ENCODE measurements around the gene CTAGE9. TPM values are rescaled to one million over a fixed set of nuclear protein-coding genes. Genes with fewer than 3 reads are reported as not detected.
"Not testable (repeated sequence)": the region's sequence is repeated elsewhere in the genome, so short reads cannot be mapped to it uniquely, and the experiment has no call there.

CTAGE9 gene
- total RNA-seq, 2 experiments from 2014 or later: not detected

DNA sequence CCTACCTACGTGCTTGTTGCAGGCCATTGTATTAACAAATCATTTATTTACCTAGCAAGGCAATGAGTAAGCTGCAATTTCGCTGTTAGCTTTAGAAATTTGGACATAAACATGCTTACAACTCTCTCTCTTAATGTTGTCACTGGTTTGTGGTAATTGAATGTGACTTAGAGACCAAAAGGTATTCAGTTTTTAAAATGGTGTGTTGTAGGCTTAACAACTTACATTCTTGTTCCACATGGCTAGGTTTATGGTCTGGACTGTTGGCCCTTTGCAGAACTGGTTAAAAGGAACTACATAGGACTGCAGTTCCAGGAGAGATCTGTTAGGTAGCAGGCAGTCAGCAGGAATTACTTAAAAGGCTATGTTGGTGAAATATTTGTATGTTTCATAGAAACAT lies 10.3 kb upstream of the CTAGE9 start:
- DNase-seq: no peak
- Mint-ChIP-seq H3K9me3 (no peaks in the 10 kb centered on the region), H3K36me3 (ENCODE audit: low read depth) (no peaks in the 10 kb centered on the region), H3K27ac (no peak overlapping the region), H3K27me3 (ENCODE audit: low read depth) (no peaks in the 10 kb centered on the region), H3K4me1 (ENCODE audit: low read depth) (no peaks in the 10 kb centered on the region), H3K4me3 (no peak overlapping the region)
- CTCF ChIA-PET: interaction anchor here (1.9 kb wide), 1 partner anchor 26 kb away, joined by 4 read pairs; no protein-coding TSS in a partner anchor
- intact Hi-C loops (cut with micrococcal nuclease): no loop called here

DNA sequence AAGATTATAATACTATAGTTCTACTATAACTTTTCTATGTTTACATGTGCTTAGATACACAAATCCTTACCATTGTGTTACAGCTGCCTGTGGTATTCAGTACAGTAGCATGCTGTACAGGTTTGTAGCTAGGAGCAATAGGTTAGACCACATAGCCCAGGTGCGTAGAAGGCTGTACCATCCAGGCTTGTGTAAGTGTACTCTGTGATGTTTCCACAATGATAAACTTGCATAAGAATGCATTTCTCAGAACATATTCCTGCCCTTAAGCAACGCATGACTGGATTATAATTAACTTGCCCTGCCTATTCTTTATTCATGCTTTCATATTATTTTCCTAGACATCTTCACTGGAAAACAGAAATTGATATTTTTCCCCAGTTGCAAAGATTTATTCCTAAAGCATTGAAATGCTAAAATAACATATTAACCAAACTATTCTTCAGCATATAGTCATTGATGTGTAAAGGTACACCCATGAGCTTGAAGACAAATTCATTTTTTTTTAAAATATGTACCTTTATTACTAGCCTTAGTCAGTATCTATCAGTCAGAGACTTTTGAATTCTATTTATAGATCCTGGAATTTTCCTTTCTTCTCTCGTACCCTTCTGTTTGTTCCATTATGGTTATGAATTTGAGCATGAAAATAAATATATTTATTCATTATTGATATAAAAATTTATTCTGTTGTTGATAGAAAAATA lies 7.2 kb upstream of the CTAGE9 start:
- no peaks in the 10 kb centered on the region for H3K27me3 Mint-ChIP-seq (ENCODE audit: low read depth)

DNA sequence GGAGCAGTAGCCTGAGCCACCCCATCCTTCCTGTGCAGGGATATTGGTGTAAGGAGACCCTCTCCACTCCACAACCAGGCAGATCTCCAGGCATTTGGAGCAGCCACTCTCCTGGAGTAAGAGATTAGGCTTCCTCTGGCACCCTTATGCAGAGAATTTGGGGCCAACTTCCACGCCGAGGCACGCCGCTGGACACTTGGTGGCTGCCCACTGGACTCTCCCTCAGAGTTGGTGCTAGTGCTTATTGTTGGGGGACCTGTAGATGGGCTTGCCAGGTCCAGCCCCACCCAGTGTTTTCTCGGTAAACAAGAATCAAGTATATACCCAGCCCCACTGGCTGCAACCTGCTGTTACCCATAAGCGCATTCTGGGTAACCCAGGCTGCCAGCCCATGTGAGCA lies 4.8 kb upstream of the CTAGE9 start:
- H3K27ac Mint-ChIP-seq; H3K4me3 Mint-ChIP-seq; H3K4me1 Mint-ChIP-seq (ENCODE audit: low read depth); H3K27me3 Mint-ChIP-seq (ENCODE audit: low read depth); H3K9me3 Mint-ChIP-seq; intact Hi-C loops (cut with micrococcal nuclease); H3K36me3 Mint-ChIP-seq (ENCODE audit: low read depth); DNase-seq: not testable (repeated sequence)
- CTCF ChIA-PET: interaction anchor here (1.3 kb wide), 1 partner anchor 20 kb away, joined by 4 read pairs; no protein-coding TSS in a partner anchor

More for the DNA sequence above, 7.2 kb upstream of the CTAGE9 start:
- H3K4me3 Mint-ChIP-seq: no peak overlapping the region
- no peaks in the 10 kb centered on the region for H3K4me1 Mint-ChIP-seq (ENCODE audit: low read depth)
- CTCF ChIA-PET: no interaction called here
- intact Hi-C loops (cut with micrococcal nuclease): no loop called here
- DNase-seq: no peak
- no peaks in the 10 kb centered on the region for H3K36me3 Mint-ChIP-seq (ENCODE audit: low read depth)
- no peaks in the 10 kb centered on the region for H3K9me3 Mint-ChIP-seq
- H3K27ac Mint-ChIP-seq: no peak overlapping the region

DNA sequence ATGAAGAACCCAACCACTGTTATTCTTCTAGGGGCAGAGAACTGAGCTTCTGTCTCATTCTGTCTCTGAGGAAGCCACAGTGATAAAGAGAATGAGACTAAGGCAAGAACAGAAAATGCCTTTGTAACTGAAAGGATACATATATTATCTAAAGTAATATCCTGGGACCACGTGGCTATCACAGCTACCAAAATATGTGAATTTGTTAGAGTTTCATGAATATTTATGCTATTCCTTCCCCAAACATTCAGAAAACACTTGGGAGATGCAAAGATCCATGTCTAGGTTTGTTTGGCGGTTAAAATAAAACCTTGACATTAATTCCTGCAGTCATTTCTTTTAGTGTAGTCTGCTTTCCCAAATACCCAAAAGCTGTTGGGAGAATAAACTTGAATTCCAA lies 6.9 kb downstream of the CTAGE9 start:
- H3K4me1 Mint-ChIP-seq (ENCODE audit: low read depth); H3K27me3 Mint-ChIP-seq (ENCODE audit: low read depth); H3K4me3 Mint-ChIP-seq; DNase-seq; H3K27ac Mint-ChIP-seq; intact Hi-C loops (cut with micrococcal nuclease); H3K36me3 Mint-ChIP-seq (ENCODE audit: low read depth); CTCF ChIA-PET; H3K9me3 Mint-ChIP-seq: not testable (repeated sequence)

DNA sequence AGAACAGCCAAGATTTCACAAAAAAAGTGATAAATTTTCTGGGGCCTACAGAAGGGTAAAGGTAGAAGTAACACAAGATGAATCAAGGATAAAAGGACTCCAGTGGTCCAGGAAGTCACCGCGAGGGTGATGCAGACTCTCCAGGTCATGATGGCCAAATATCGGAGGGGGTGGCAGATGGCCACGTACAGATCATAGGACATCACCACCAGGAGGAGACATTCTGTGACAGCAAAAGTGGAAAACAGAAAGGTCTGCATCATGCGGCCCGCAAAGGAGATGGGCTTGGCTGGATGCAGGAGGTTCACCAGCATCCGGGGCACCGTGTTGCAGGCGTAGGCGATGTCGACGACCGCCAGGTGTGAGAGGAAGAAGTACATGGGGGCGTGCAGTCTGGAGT lies 10.0 kb downstream of the CTAGE9 start:
- H3K4me3 Mint-ChIP-seq; intact Hi-C loops (cut with micrococcal nuclease); DNase-seq; CTCF ChIA-PET; H3K27ac Mint-ChIP-seq; H3K9me3 Mint-ChIP-seq; H3K36me3 Mint-ChIP-seq (ENCODE audit: low read depth); H3K27me3 Mint-ChIP-seq (ENCODE audit: low read depth); H3K4me1 Mint-ChIP-seq (ENCODE audit: low read depth): not testable (repeated sequence)

DNA sequence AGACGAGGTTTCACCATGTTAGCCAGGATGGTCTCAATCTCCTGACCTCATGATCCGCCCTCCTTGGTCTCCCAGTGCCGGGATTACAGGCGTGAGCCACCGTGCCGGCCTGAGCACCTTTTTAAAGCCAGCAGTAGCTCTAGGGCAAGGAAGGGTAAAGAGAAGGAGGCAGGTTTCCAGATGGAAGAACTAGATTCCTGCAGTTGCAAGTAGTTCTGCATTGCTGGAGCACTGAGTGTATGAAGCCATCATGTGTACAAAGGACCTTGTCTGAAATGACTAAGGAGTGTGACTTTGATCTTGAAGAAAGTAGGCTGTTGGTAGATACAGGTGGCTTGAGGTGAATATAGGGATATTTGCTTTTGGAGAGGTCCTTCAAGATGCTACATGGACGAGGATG lies 13.9 kb downstream of the CTAGE9 start:
- no peaks in the 10 kb centered on the region for H3K36me3 Mint-ChIP-seq (ENCODE audit: low read depth)
- no peaks in the 10 kb centered on the region for H3K27me3 Mint-ChIP-seq (ENCODE audit: low read depth)
- H3K27ac Mint-ChIP-seq: no peak overlapping the region
- intact Hi-C loops (cut with micrococcal nuclease): no loop called here
- no peak overlapping the region for H3K4me3 Mint-ChIP-seq
- no peaks in the 10 kb centered on the region for H3K9me3 Mint-ChIP-seq
- CTCF ChIA-PET: interaction anchor here (2.3 kb wide), 1 partner anchor 213 kb away, joined by 19 read pairs; no protein-coding TSS in a partner anchor
- DNase-seq: no peak
- H3K4me1 Mint-ChIP-seq (ENCODE audit: low read depth): no peaks in the 10 kb centered on the region

DNA sequence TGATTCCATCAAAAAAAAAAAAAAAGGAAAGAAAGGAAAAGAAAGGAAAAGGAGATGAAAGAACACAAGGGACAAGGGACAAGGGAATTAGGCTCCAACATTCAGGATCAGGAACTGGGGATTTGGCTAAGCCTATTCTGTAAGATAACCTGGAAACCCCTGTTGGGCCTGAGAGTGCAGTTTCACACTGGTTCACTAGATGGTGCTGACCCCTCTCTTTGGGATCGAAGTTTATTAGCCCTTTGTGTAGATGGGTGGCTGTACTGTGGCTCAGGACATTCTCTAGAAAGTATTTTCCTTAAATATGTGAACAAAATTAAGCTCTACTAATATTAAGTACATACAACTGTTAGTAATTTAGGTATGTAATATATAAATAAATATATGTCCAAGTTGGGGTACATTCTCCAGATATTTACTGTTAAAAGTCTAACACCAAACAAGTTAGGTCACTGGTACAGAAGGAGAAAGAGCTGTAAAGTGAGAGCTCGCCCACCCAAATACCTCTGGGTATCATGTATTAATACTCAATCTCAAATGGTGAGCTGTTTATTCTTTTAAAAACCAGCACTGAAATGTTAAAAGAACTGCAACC lies 15.9 kb downstream of the CTAGE9 start:
- no peak overlapping the region for H3K4me3 Mint-ChIP-seq
- no peaks in the 10 kb centered on the region for H3K9me3 Mint-ChIP-seq
- CTCF ChIA-PET: interaction anchor here (0.6 to 2.3 kb wide), 15 partner anchors 14 to 578 kb away, joined by 3 to 19 read pairs (median 4); no protein-coding TSS in a partner anchor
- intact Hi-C loops (cut with micrococcal nuclease): no loop called here
- DNase-seq: peak; percentile 44
- H3K27me3 Mint-ChIP-seq (ENCODE audit: low read depth): no peaks in the 10 kb centered on the region
- no peaks in the 10 kb centered on the region for H3K4me1 Mint-ChIP-seq (ENCODE audit: low read depth)
- no peak overlapping the region for H3K27ac Mint-ChIP-seq
- H3K36me3 Mint-ChIP-seq (ENCODE audit: low read depth): no peaks in the 10 kb centered on the region

DNA sequence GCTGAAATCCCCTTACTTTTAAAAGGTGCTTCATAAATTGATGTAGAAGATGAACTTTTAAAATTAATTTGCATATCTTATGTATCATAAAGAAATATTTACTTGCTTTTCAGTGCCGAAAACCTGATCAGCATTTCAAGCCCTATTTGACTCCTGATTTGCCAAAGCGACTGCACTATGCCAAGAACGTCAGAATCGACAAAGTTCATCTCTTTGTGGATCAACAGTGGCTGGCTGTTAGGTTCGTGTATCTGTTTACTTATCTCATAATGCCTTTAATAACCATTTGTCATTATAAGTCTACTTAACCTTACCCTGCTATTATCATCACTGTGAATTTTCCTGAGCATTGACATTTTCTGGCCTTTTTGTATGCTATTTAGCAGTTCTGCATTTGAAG lies 17.4 kb downstream of the CTAGE9 start:
- H3K4me1 Mint-ChIP-seq (ENCODE audit: low read depth): no peaks in the 10 kb centered on the region
- H3K27ac Mint-ChIP-seq: no peak overlapping the region
- intact Hi-C loops (cut with micrococcal nuclease): loop anchor here (2.0 kb wide), 1 partner anchor 217 kb away; no protein-coding TSS in a partner anchor
- no peaks in the 10 kb centered on the region for H3K36me3 Mint-ChIP-seq (ENCODE audit: low read depth)
- H3K27me3 Mint-ChIP-seq (ENCODE audit: low read depth): no peaks in the 10 kb centered on the region
- H3K4me3 Mint-ChIP-seq: no peak overlapping the region
- DNase-seq: no peak
- CTCF ChIA-PET: interaction anchor here (0.9 kb wide), 1 partner anchor 221 kb away, joined by 4 read pairs; no protein-coding TSS in a partner anchor
- H3K9me3 Mint-ChIP-seq: no peaks in the 10 kb centered on the region

DNA sequence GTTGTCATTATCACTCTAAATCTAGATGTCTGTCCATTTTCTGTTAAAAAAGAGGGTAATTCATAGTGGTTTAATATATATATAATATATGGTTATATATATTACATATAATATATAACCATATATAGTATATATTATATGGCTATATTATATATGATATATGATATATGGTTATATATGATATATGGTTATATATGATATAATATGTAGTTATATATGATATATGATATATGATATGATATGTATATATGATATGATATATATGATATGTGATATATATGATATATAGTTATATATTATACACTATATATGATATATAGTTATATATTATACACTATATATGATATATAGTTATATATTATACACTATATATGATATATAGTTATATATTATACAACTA lies 18.2 kb downstream of the CTAGE9 start:
- Mint-ChIP-seq H3K9me3 (no peaks in the 10 kb centered on the region), H3K4me1 (ENCODE audit: low read depth) (no peaks in the 10 kb centered on the region), H3K36me3 (ENCODE audit: low read depth) (no peaks in the 10 kb centered on the region), H3K4me3 (no peak overlapping the region), H3K27ac (no peak overlapping the region), H3K27me3 (ENCODE audit: low read depth) (no peaks in the 10 kb centered on the region)
- CTCF ChIA-PET: no interaction called here
- intact Hi-C loops (cut with micrococcal nuclease): loop anchor here (2.0 kb wide), 1 partner anchor 218 kb away; no protein-coding TSS in a partner anchor
- no peak for DNase-seq

DNA sequence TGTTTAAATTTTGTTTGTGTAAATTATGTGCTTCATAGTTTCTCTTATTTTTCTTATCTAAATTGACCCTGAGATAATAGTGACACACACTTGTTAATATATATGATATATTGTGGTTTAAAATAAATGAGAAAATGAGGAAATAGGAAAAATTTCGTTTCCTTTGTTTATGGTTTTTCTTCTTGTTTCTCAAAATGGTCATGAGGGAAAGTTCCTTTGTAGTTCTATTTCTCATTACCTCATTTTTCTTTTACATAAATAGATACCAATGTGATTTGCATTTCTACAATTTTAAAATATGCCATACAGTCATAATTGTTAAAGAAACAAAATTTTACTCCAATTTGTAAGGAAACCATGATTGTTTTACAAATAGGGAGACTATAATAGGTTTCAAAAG lies 18.8 kb downstream of the CTAGE9 start:
- CTCF ChIA-PET: no interaction called here
- no peak overlapping the region for H3K4me3 Mint-ChIP-seq
- no peaks in the 10 kb centered on the region for H3K27me3 Mint-ChIP-seq (ENCODE audit: low read depth)
- intact Hi-C loops (cut with micrococcal nuclease): loop anchor here (2.0 kb wide), 1 partner anchor 219 kb away; no protein-coding TSS in a partner anchor
- H3K9me3 Mint-ChIP-seq: no peaks in the 10 kb centered on the region
- H3K27ac Mint-ChIP-seq: no peak overlapping the region
- DNase-seq: no peak
- H3K36me3 Mint-ChIP-seq (ENCODE audit: low read depth): no peaks in the 10 kb centered on the region
- no peaks in the 10 kb centered on the region for H3K4me1 Mint-ChIP-seq (ENCODE audit: low read depth)

DNA sequence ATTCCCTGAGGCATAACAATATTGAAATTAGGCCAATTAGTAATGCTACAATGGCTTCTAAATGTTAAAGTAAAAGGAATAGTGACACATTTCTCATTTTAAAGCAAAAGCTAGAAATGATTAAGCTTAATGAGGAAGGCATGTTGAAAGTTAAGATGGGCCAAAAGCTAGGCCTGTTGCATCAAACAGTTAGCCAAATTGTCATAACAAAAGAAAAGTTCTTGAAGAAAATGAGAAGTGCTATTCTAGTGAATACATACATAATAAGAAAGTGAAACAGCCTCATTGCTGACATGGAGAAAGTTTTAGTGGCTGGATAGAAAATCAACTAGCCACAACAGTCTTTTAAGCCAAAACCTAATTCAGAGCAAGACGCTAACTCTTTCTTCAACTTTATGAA lies 22.5 kb downstream of the CTAGE9 start:
- CTCF ChIA-PET: interaction anchor here (0.7 to 1.5 kb wide), 2 partner anchors 235 to 803 kb away, joined by 3 to 8 read pairs; no protein-coding TSS in a partner anchor

DNA sequence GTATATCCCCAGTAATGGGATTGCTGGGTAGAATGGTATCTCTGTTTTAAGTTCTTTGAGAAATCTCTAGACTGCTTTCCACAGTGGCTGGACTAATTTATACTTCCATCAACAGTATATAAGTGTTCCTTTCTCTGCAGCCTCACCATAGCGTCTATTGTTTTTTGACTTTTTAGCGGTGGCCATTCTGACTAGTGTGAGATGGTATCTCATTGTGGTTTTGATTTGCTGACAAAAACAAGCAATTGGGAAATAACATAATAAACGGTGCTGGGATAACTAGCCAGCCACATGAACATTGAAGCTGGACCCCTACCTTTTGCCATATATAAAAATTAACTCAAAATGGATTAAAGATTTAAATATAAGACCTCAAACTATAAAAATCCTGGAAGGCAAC lies 23.8 kb downstream of the CTAGE9 start:
- H3K27me3 Mint-ChIP-seq (ENCODE audit: low read depth): no peaks in the 10 kb centered on the region
- no peaks in the 10 kb centered on the region for H3K4me1 Mint-ChIP-seq (ENCODE audit: low read depth)
- CTCF ChIA-PET: no interaction called here
- H3K4me3 Mint-ChIP-seq: no peak overlapping the region
- H3K27ac Mint-ChIP-seq: no peak overlapping the region
- no peaks in the 10 kb centered on the region for H3K36me3 Mint-ChIP-seq (ENCODE audit: low read depth)
- no peak for DNase-seq
- H3K9me3 Mint-ChIP-seq: no peaks in the 10 kb centered on the region
- intact Hi-C loops (cut with micrococcal nuclease): no loop called here

More for the DNA sequence above, 22.5 kb downstream of the CTAGE9 start:
- Mint-ChIP-seq H3K27ac (no peak overlapping the region), H3K4me3 (no peak overlapping the region), H3K36me3 (ENCODE audit: low read depth) (no peaks in the 10 kb centered on the region), H3K27me3 (ENCODE audit: low read depth) (no peaks in the 10 kb centered on the region), H3K9me3 (no peaks in the 10 kb centered on the region), H3K4me1 (ENCODE audit: low read depth) (no peaks in the 10 kb centered on the region)
- no peak for DNase-seq
- intact Hi-C loops (cut with micrococcal nuclease): no loop called here

All from activated naive CD4-positive, alpha-beta T cell treated with anti-CD3 and anti-CD28 coated beads for 36 hours (primary cell).